Chondrocyte (in vitro differentiated cells): ENCODE data around the gene RIPOR2. TPM values are rescaled to one million over a fixed set of nuclear protein-coding genes. Genes with fewer than 3 reads are reported as not detected.

Experiments
- DNase-seq: peaks from one replicate; pipeline ENCODE4 v3.0.0; 2021; ENCODE audit warnings: mixed read lengths, low spot score
- H3K27ac Mint-ChIP-seq: one replicate; pipeline ENCODE4 v1.8.0; 2021; ENCODE audit warnings: mild to moderate bottlenecking, moderate library complexity, mixed read lengths; ENCODE audit not compliant: unreplicated experiment
- H3K27me3 Mint-ChIP-seq: 2 replicates; pipeline ENCODE4 v1.8.0; 2021; ENCODE audit warnings: low read depth, mixed read lengths
- H3K36me3 Mint-ChIP-seq: 2 replicates; pipeline ENCODE4 v1.8.0; 2021; ENCODE audit warnings: low read depth, mixed read lengths
- H3K4me1 Mint-ChIP-seq: 2 replicates; pipeline ENCODE4 v1.8.0; 2021; ENCODE audit warnings: low read depth, mild to moderate bottlenecking, mixed read lengths
- H3K4me3 Mint-ChIP-seq: one replicate; pipeline ENCODE4 v1.8.0; 2021; ENCODE audit warnings: mild to moderate bottlenecking, moderate library complexity, mixed read lengths; ENCODE audit not compliant: unreplicated experiment
- H3K9me3 Mint-ChIP-seq: 2 replicates; pipeline ENCODE4 v1.8.0; 2021; ENCODE audit warnings: low read depth, mixed read lengths
- CTCF ChIP-seq: fragments of 200-600 bp; sonication (generic); IDR thresholded peaks from 2 replicates; pipeline ENCODE4 v1.5.0; 2021; ENCODE audit warnings: antibody characterized with exemption, mild to moderate bottlenecking, moderate library complexity
- total RNA-seq: library from RNA; stranded (reverse); gene quantifications from 3 replicates; pipeline ENCODE4 v1.2.1, GENCODE V29; 2021

The RIPOR2 gene
- total RNA-seq, 1 donor from 2014 or later = 0.62 TPM

- no peak for DNase-seq
- Mint-ChIP-seq H3K27ac (no peak overlapping the region), H3K4me3 (no peak overlapping the region), H3K4me1 (peaks cover 16% of the 10 kb centered on the region), H3K9me3 (no peaks in the 10 kb centered on the region), H3K27me3 (no peaks in the 10 kb centered on the region), H3K36me3 (no peaks in the 10 kb centered on the region)
- TF ChIP-seq CTCF = no peak
These were observed 99.7 kb downstream of the RIPOR2 start for GRCh38 chr6:24836109-24836508.

- no peak overlapping the region for H3K27ac Mint-ChIP-seq
- H3K27me3 Mint-ChIP-seq = no peaks in the 10 kb centered on the region
- peaks cover 21% of the 10 kb centered on the region for H3K4me1 Mint-ChIP-seq
- H3K4me3 Mint-ChIP-seq = no peak overlapping the region
- no peak for DNase-seq
- no peaks in the 10 kb centered on the region for H3K36me3 Mint-ChIP-seq
- TF ChIP-seq CTCF = no peak
- H3K9me3 Mint-ChIP-seq = no peaks in the 10 kb centered on the region
These were observed 101.9 kb downstream of the RIPOR2 start for GRCh38 chr6:24833711-24834386.

- Mint-ChIP-seq H3K27ac (peak overlapping the region; percentile 35), H3K4me3 (no peak overlapping the region), H3K36me3 (no peaks in the 10 kb centered on the region), H3K9me3 (no peaks in the 10 kb centered on the region), H3K27me3 (no peaks in the 10 kb centered on the region), H3K4me1 (peaks cover 21% of the 10 kb centered on the region)
- no peak for DNase-seq
- no peak for TF ChIP-seq CTCF
These were observed 103.0 kb downstream of the RIPOR2 start for GRCh38 chr6:24832794-24833193.

- H3K4me1 Mint-ChIP-seq = peaks cover 21% of the 10 kb centered on the region
- no peak for TF ChIP-seq CTCF
- no peaks in the 10 kb centered on the region for H3K9me3 Mint-ChIP-seq
- no peak for DNase-seq
- no peak overlapping the region for H3K4me3 Mint-ChIP-seq
- peak overlapping the region; percentile 35 for H3K27ac Mint-ChIP-seq
- no peaks in the 10 kb centered on the region for H3K36me3 Mint-ChIP-seq
- no peaks in the 10 kb centered on the region for H3K27me3 Mint-ChIP-seq
These were observed 103.7 kb downstream of the RIPOR2 start for GRCh38 chr6:24831771-24832716.

GRCh38 chr6:24829657-24830056, 106.1 kb downstream of the RIPOR2 start:
- H3K4me1 Mint-ChIP-seq = peaks cover 23% of the 10 kb centered on the region
- H3K27me3 Mint-ChIP-seq = no peaks in the 10 kb centered on the region
- no peak overlapping the region for H3K4me3 Mint-ChIP-seq
- no peak overlapping the region for H3K27ac Mint-ChIP-seq
- no peak for DNase-seq
- no peaks in the 10 kb centered on the region for H3K36me3 Mint-ChIP-seq
- peak; percentile 13 for TF ChIP-seq CTCF
- no peaks in the 10 kb centered on the region for H3K9me3 Mint-ChIP-seq
